SKM-1 treated with dmso at 0.1 percent for 144 hours (cell line): ENCODE results near the gene TEX2.

ENCODE experiments used
- DNase-seq: peaks from one replicate; lab custom pipeline; 2025; ENCODE audit not compliant: unreplicated experiment; lab: John Stamatoyannopoulos, UW

TEX2 gene

GRCh38 chr17:64270885-64271284, 7.8 kb upstream of the TEX2 start:
- no peak for DNase-seq

- DNase-seq = no peak
These were observed 6.9 kb upstream of the TEX2 start for GRCh38 chr17:64269687-64270649.

GRCh38 chr17:64264891-64265290, 1.8 kb upstream of the TEX2 start:
- DNase-seq = no peak

DNA sequence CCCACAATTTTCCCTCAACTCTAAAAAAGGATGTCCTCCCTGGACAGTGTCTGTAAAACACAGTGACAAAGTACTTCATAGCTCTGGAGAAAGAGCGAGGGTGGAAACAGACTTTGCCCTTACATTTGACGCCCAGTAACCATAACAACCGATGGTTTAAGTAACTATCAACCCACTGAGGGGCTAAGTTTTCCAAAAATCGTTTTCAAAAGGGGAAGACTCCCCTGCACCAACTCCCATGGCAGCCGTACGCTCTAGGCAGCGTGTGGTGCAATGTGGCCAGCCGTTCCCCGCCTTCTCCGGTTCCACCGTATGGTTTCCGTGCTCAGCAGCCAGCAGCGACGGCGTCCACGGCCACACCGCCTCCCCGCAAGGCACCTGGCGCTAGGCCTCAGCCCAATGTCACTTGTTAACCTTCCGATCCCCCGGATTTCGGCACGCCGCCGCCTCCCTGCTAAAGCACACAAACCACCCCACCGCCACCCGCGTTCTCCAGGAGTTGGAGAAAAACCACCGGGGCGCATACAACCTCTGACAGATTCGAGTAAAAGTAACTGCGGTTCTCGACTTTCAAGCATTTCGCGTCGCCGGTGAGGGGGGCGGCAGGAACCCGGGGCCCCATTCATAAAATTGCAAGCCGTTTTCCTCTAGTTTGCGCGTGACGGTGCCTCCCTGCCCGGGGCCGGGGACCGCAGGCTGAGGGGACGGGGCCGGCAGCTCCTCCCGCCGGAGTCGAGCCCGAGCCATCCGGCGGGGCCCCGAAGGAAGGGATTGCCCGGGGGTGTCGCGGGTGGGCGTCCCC, 661 bp downstream of the TEX2 start:
- DNase-seq = no peak

GRCh38 chr17:64261417-64262145, 1.5 kb downstream of the TEX2 start:
- no peak for DNase-seq

- DNase-seq = no peak
These were observed 2.2 kb downstream of the TEX2 start for GRCh38 chr17:64260886-64261285.

DNA sequence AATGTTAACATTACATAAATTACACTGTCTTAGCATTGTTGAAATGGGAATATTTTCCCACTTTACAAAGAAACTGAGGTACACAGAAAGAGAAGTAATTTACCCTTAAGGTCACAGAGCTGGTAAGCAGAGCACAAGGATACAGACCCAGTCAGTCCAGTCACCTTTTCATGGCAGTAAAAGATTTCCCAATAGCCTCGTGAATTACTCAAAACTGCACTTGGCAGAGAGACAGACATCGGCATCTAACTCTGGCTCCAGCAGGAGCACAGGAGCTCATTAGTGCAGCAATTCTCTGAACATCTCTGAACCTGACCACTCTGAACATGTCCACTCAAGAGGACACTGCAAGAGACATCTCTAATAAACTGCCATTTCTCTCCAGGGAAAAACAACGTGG, 3.1 kb downstream of the TEX2 start:
- peak; percentile 19 for DNase-seq

DNA sequence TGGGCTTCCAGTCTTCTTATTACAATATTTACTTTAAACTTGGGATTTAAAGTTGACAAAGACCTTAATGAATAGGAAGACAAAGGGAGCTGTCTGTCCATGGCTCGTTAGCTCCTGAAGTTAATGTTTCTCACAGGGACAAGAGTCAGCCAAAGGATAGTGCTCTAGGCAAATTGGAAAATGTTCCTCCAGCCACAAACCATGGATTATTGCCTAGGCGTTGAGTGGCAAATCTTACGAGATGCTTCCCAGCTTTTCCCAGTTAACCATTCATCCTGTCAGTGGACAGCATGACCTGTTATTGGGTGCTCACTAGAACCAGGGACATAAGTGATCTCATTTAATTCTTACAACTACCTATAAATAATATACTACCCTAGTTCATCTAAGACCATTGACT, 3.6 kb downstream of the TEX2 start:
- DNase-seq = no peak

DNA sequence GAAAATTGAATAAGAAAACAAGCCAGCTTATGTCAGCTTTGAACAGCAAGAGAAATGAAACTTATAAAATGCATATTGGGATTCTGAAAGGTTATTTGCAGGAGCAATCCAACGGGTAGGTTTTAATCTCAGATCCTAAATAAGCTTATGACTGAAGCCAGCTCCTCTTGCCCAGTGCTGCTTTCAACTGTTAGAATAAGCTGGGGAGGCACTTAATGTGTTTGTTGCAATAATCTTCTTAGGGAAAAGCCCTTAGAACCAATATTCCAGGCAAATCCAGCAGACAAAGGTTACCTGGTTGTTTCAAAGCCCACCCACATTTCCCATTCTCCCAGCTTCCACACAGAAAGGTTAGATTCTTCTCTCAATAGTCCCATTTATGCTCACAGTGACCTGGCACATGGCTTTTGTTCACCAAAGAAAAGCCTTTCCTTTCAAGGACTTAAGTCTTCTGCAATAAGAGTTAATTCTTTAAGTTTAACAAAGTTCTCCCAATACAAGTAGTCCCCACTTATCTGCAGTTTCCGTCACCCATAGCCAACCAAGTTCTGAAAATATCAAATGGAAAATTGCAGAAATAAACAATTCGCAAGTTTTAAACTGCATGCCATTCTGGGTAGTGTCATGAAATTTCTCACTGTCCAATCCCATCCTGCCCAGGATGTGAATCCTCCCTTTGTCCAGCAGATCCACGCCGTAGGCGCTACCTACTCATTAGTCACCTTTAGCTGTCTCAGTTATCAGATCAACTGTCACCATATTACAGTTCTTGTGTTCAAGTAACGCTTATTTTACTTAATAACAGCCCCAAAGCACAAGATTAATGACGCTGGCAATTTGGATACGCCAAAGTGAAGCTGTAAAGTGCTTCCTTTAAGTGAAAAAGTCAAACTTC, 5.9 kb downstream of the TEX2 start:
- DNase-seq = no peak

DNA sequence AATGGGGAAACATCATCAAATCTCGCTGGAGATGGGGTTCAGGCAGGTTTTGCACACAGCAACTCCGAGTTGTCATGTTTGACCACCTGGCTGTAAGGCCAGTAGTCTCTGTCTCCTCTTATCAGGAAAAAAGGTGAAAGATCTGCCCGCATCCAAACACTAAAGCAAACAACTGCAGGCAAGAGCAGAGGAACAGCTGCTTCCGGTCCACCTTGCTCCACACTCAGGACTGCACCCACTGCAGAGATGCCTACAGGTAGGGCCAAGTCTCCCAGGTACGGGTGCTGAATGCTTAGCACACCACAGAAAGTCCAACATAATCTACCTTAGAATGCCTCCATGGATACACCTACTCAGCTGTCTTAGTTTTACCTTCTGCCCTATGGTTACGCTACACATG, 7.3 kb downstream of the TEX2 start:
- no peak for DNase-seq

DNA sequence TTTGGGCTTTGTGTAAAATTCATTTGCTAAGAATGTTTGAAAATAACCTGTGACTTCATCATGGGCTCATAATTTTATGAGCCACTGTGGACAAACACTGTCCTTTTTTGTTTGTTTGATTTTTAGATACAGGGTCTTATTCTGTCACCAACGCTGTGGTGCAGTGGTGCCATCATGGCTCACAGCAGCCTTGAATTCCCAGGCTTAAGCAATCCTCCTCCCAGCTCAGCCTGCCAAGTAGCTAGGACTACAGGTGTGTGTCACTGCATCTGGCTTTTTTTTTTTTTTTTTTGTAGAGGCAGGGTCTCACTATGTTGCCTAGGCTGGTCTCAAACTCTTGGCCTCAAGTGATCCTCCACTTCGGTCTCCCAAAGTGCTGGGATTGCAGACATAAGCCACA, 8.3 kb downstream of the TEX2 start:
- DNase-seq = no peak

DNA sequence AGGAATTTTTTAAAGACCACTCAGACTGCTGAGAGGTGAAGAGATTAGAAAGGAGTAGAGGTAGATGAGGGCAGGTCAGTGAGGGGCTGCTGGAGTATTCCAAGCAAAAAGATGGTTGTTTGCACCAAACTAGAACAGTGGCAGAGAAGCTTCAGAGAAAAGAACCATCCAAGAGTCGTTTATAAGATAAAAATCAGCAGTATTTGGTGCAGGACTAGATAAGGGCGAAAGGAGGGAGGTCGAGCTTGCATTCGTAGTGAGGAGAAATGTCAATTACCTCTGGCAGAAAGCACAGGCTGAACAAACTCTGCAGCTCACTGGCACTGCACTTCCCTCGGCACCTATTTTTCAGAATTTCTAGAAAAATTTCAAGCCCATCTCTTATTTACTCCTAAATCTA, 9.6 kb downstream of the TEX2 start:
- no peak for DNase-seq

DNA sequence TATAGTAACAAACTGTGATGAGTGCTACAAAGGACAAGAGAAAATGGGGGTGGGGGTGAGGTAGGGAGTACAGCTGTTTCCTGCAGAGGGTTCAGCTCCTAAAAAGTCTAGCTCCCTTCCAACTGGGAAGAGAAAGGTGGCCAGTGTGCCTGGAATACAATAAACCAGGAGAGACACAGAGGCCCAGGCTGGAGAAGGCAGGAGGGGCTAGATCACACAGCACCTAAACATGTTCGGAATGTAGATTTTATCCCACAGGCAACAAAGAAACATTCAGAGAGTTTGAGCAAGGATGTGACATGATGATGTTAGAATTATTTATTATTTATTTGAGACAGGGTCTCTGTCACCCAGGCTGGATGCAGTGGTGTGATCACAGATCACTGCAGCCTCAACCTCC, 10.2 kb downstream of the TEX2 start:
- no peak for DNase-seq

DNA sequence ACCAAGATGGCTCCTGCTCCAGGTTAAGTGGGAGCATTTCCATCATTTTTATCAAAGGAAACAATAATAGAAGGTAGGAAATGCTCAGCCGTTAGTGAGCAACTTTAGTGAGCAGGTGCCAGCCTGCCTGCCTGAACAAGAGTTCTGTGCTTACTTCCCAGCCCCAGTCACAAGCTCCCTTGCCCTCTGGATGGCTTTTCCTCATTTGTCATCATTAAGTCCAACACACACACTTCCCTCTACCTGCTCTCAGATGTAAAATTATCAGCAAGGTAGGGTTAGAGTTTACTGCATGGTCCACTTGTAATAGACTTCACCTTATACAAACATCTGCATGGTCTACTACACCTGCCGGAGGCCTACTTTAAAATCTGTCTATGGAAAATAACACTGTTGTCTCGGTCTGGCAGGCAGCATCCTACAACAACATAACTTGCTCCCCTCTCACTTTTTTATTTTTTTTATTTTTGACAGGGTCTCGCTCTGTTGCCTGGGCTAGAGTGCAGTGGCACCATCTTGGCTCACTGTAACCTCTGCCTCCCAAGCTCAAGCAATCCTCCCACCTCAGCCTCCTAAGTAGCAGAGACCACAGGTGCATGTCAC, 12.7 kb downstream of the TEX2 start:
- no peak for DNase-seq

DNA sequence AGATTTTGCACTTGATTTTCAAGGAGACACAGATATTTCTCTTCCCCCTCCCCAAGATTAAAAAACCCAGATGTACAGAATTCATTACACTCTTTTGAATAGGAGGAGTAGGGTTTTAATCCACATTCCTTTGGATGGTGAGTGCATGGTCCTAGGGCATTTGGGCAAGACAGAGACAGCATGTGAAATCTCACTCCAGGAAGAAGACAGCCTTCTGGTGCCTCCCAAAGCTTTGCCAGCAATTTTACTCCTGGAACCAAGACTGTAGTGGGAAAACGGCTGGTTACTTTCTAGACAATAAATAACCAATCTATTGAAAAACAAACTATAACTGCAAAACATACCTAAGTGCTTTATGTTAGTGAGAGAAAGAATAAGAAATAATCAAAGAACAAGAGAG, 15.2 kb downstream of the TEX2 start:
- no peak for DNase-seq

DNA sequence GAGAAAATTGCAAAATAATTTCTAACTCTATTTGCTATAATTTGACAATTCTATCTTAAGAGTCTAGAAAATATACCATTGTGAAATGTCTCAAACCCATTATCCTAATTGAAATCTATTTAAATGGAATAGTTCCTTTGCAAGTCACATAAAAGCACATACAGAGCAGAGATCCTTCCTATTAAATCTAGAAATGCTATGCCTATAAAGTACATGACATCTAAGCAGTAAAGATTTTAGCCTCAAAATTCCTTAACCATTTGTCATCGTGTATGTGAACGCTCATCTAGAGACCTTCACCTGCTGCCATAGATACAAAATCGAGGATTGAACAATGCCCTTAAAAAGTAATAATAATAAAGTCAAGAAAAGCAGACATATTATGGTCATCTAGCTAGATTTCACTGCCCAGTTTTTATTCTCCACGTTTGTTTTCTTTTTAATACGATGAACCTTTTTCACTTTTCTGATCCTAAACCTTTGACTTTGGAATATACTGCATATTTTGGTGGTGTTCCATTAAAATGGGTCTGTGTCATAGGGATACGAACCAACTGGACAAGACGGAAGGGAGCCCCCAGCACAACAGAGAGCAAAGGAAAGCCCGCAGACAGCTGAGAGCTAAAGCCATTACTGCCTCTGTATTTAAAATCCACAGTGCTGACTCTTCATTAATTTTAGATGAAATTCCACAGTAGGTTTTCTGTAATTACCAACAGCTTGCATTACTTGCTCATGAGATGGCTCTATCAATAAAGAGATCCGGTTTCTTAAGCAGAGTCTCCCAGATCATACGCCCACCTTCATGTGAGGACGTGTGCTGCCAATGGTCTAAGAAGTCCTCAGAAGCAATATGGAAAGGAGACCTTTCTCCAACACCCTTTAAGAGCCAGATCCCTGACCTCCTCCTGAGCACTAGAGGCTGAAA, 17.6 kb downstream of the TEX2 start:
- no peak for DNase-seq

- DNase-seq = no peak
These were observed 18.9 kb downstream of the TEX2 start for GRCh38 chr17:64244165-64244564.

- no peak for DNase-seq
These were observed 19.7 kb downstream of the TEX2 start for GRCh38 chr17:64243340-64243739.

DNA sequence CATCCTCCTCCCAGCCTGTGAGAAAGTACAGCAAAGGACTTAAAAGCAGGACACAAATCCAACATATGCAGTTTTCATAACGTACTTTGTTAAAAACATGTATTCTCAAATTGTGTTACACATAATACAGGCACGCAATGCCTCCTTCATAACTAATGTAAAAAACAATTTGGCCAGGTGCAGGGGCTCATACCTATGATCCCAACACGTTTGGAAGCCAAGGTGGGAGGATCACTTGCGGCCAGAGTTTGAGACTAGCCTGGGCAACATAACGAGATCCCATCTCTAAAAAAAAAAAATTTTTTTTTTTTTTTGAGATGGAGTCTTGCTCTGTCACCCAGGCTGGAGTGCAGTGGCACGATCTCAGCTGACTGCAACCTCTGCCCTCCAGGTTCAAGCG, 20.4 kb downstream of the TEX2 start:
- no peak for DNase-seq
